SIG-M5 treated with dmso at 0.1 percent for 504 hours (cell line): Measurements from ENCODE around the gene SCO1.
"Not testable (repeated sequence)": the region's sequence is repeated elsewhere in the genome, so short reads cannot be mapped to it uniquely, and the experiment has no call there.

Experiments
- DNase-seq: peaks from one replicate; lab custom pipeline; 2025; ENCODE audit not compliant: unreplicated experiment; lab: John Stamatoyannopoulos, UW

The SCO1 gene

GRCh38 chr17:10697092-10698081 lies at the start of gene SCO1, which contains the start of gene ADPRM:
Gene SCO1 (minus strand): TSS chr17:10697533. CDS start chr17:10697507, 26 bp downstream.
Gene ADPRM (plus strand): TSS chr17:10697594. CDS start chr17:10704927, 7,333 bp downstream.
- peak; percentile 92 for DNase-seq

- DNase-seq = no peak
Observed at GRCh38 chr17:10745231-10745630, 47.9 kb upstream of the SCO1 start.

DNA sequence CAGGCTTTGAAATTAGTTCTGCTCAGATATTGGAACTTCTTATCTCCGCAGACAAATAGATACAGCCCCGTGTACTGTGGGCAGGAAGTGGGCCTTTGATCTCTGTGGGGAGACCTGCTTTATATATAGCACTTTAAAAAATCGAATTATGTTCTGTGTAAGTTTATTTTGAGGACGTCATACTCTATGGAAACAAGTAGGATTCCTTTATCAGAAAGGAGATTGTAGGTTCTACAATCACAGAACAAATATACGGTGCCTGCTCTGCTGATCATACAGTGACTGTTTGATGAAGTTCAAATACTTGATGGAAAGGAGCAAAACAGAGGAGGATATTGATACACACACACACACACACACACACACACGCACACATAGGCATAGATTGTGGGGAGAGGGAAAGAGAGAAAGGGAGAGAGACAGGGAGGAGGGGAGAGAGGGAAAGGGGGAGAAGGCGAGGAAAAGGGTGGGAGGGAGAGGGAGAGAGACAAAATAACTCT lies 47.2 kb upstream of the SCO1 start:
- DNase-seq = no peak

DNA sequence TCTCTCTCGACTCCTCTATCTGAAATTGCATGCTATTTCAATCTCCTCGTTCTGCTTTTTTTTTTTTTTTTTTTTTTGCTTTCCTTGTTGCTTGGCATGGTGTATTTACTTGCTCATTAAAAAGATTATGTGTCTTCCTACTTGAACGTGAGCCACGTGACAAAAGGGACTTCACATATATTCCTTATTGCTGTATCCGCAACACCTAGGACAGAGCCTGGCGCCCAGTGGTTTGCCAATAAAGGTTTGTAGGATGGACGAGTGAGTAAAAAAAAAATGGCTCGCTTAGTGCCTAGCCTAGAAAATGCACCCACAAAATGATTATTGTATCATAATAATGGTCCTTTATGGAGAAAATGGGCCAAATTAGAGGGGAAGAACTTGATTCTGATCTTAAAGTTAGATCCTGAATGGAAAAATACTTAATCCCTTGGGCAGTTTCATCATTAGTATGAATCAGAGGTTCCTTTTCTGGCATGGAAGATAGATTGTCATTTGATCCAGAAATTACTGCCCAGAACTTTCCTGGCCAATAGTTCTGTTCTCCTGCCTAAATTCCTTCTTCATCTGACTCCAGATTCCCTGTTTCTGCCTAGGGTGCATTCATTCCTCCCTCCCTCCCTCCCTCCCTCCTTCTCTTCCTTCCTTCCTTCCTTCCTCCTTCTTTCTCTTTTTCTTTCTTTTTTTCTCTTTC lies 46.1 kb upstream of the SCO1 start:
- no peak for DNase-seq

GRCh38 chr17:10742431-10742830 lies 45.1 kb upstream of the SCO1 start:
- no peak for DNase-seq

- no peak for DNase-seq
Observed at GRCh38 chr17:10741416-10742135, 44.2 kb upstream of the SCO1 start.

DNA sequence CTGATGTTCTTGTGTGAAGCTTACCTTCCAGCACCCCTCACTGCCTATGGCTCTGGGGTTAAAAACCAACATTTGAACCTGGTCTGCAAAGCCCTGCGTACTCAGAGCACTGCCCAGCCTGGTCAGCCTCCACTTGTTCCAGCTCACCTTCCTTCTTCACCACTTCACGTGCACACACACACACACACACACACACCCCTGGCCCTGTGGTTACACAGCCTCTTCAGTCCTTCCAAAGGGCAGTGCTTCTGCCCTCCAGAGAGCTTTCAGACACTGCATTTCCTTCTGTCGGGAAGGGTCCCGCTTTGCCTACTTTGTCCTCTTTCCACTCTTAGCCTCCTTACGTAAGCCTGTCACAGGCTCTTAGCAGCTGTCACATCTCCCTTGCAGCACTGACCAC lies 42.1 kb upstream of the SCO1 start:
- no peak for DNase-seq

DNA sequence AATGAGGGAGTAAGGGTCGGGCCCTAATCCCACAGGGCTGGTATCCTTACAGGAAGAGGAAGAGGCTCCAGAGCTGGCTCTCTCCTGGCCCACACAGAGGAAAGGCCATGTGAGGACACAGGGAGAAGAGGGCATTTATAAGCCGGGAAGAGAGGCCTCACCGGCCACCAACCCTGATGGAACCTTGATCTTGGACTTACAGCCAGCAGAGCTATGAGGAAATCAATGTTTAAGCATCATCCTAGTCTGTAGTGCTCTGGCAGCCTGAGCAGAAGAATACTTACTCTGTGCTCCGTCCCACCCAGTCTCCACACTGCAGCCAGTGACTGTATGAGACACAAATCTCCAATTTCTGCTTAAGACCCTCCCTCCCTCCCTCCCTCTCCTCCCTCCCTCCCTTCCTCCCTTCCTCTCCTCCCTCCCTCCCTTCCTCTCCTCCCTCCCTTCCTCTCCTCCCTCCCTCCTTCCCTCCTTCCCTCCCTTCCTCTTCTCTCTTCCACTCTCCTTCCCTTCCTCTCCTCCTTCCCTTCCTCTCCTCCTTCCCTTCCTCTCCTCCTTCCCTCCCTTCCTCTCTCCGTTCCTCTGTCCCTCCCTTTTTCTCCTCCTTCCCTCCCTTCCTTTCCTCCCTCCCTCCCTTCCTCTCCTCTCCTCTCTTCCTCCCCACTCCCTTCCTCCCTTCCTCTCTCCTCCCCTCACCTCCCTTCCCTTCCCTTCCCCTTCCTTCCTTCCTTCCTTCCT lies 41.4 kb upstream of the SCO1 start:
- no peak for DNase-seq

- no peak for DNase-seq
Observed at GRCh38 chr17:10737736-10738135, 40.4 kb upstream of the SCO1 start.

GRCh38 chr17:10737168-10737622 lies 39.9 kb upstream of the SCO1 start:
- DNase-seq = peak; percentile 39

DNA sequence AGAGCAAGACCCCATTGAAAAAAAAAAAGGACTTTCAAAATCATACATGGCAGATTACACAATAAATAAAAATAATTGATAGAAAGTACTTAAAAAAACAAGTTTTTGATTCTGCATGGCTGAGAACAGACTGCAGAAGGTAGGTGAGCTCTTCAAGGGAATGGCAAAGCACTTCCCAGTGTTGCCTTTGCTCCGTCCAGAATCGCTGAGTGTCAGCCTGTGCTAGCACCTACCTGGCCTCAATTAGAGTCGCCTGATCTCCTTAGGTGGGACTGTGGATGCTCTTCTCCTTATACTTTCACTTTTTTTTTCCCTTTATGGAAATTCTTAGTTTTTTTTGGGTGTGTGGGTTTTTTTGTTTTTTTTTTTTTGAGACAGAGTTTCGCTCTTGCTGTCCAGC lies 38.5 kb upstream of the SCO1 start:
- DNase-seq = no peak

DNA sequence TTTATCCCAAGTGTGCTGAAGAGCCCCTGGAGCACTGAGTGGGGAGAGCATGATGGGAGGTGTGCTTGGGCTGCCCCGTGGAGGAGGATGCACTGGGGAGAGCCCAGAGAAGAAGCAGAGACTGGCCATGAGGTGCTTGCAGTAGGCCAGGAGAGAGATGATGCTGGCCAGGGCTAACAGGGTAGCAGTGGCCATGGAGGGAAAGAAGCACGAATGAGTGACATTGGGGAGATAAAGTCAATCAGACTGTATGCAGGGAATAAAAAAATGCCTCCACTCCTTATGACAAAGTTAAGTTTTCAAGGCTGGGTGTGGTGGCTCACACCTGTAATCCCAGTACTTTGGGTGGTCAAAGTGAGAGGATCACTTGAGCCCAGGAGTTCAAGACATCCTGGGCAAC lies 37.9 kb upstream of the SCO1 start:
- no peak for DNase-seq

DNA sequence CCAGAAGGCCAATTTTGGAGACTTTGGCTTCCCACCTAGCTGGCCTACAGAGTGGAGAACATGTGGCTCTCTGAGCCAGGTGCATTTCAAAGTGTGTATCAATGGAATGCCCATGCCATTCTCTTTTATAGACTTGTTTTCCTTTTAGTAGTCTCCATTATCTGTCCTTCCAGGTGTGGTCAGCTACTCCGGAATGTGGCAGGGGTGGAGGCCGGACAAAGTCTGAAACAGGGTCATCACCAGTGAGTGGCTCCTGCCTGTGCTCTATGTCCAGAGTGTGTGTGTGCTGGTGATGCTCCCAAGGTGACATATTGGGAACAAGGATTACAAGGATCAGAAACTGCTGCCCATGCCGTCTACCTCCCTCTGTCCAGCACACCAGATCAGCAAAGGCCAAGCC lies 36.3 kb upstream of the SCO1 start:
- DNase-seq = no peak

GRCh38 chr17:10732121-10732520 lies 34.8 kb upstream of the SCO1 start:
- DNase-seq = not testable (repeated sequence)

DNA sequence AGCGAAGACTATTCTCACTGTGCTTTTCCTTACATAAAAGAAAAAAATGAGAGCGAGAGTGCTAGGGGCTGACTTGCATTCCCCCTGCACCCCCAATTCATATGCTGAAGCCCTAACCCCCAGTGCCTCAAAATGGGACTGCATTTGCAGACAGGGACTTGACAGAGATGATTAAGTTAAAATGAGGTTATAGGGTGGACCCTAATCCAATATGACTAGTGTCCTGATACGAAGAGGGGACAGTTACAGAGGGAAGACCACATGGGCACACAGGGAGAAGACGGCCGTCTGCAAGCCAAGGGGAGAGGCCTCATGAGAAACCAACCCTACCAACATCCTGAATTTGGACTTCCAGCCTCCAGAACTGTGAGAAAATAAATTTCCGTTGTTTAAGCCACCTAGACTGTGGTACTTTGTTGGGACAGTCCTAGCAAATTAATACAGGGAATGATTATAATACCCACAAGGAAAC lies 34.1 kb upstream of the SCO1 start:
- DNase-seq = no peak

DNA sequence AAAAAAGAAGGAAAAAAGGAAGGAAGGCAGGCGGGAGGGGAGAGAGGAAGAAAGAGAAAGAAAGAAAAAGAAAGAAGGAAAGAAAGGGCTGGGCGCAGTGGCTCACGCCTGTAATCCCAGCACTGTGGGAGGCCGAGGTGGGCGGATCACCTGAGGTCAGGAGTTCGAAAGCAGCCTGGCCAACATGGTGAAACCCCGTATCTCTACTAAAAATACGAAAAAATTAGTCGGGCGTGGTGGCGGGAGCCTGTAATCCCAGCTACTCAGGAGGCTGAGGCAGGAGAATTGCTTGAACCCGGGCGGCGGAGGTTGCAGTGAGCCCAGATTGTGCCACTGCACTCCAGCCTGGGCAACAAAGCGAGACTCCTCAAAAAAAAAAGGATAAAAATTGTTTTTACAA lies 32.9 kb upstream of the SCO1 start:
- not testable (repeated sequence) for DNase-seq

- DNase-seq = no peak
Observed at GRCh38 chr17:10729334-10730193, 32.2 kb upstream of the SCO1 start, which contains the start of gene TMEM220. Gene TMEM220 (minus strand): TSS chr17:10730023. CDS start chr17:10729851, 172 bp downstream.

- no peak for DNase-seq
Observed at GRCh38 chr17:10728331-10728892, 31.1 kb upstream of the SCO1 start.

GRCh38 chr17:10727192-10727591 lies 29.9 kb upstream of the SCO1 start:
- DNase-seq = no peak
